GM21737 (cell line): ENCODE measurements around the gene TOP3B.
"Not testable (repeated sequence)": the region's sequence is repeated elsewhere in the genome, so short reads cannot be mapped to it uniquely, and the experiment has no call there.

Experiments used
- ATAC-seq: cut with Tn5 transposase; IDR thresholded peaks from one replicate; pipeline ENCODE4 v1.9.1; 2021; ENCODE audit warnings: mild to moderate bottlenecking, moderate library complexity; ENCODE audit not compliant: unreplicated experiment

The TOP3B gene

DNA sequence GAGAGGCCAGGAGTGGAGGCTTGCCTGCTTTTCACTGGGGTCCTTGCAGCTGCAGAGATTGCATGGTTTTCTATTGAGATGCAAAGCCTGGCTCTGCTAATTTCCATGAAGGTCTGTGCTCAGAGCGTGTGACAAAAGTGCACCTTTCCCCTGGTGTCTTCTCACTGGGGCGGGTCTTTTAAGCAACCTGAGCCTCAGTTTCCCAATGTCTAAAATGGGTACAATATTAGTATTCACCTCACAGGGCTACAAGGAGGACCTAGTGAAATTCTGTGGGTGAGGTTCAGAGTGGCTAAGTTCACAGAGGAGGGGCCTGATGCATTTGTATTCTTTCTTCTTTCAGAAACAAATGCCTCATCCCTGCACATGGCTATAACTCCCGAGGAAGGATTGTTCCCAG lies 50.2 kb downstream of the TOP3B start:
- ATAC-seq: no peak

DNA sequence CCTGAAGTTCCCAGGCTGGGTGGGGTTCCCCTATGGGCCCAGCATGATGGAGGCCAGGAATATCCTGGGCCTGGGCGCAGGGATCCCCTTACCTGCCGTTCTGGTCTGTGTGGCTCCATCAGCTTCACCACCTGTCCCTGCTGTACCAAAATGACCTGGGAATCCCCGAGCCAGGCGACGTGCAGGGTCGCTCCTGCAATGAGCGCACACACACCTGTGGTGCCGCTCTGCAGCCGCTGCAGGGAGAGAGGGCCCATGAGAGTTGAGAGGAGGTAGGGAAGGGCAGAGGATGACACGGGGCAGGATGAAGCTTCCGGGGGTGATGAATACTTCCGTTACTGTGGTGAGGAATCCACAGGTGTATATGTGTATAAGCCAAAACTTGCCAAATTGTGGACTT lies 51.5 kb downstream of the TOP3B start:
- no peak for ATAC-seq

DNA sequence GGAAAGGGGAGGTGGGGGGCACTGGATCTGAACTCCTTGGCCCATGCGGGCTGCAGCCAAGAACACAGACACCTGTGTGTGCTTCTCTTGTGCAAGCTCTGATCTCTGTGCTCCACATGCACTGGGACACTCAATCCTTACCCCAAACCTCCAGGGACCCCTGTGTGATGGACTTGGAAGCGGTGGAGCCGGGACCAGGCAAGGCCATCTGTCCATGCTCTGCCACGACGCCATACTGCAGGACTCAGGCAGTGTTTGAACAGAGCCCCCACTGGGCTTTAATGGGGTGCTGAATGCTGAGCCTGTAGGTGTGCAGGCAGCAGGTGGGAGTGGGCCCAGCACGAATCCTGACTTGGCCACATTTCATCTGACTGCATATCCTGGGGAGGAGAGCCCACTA lies 53.3 kb downstream of the TOP3B start:
- no peak for ATAC-seq

DNA sequence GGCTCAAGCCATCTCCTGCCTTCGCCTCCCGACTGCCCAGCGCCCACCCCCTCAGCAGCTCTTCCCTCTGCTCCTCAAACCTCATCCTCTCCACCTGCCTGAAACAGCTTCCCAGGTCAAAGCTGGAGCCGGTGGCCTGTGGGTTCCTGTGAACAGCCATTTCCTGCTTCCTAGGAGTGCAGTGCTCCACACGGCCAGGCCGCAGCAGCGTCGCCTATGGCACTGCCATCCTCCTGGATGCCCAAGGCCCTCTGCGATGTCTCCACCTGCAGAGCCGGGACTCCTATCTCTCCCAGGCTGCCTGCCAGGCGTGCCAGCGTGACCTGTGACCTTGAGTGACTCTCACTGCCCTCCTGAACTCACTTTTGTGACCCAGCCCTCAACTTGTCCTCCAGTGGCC lies 54.5 kb downstream of the TOP3B start:
- no peak for ATAC-seq

DNA sequence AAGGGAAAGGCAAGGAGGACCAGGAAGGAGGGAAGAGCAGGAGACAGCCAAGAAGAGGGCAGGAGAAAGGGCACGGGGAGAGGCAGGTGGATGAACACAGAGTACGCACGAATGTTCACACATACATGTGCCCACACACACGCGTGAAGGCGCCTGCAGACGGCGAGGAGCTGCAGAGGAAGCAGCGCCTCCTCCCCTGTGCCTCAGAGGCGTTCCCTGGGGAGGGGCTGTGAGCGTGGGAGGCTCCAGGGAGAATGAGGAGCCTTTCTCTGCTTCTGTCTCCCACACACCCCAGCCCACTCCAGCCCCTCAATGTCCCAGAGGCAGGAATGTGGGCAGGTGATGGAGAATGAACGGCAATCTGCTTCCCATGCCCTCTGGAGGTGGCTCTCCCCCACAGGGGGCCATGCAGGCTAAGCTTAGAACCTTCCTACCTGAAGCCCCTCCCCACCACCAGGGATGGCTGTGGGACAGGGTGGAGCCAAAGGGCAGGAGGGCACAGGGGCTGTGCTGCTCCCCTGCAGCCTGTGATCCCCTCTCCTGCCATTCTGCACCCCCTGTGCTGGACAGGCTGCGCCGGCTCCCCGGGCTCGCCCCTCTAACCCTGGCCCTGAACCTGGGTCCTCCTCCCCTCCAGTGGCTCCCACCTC lies 55.3 kb downstream of the TOP3B start:
- ATAC-seq: no peak

DNA sequence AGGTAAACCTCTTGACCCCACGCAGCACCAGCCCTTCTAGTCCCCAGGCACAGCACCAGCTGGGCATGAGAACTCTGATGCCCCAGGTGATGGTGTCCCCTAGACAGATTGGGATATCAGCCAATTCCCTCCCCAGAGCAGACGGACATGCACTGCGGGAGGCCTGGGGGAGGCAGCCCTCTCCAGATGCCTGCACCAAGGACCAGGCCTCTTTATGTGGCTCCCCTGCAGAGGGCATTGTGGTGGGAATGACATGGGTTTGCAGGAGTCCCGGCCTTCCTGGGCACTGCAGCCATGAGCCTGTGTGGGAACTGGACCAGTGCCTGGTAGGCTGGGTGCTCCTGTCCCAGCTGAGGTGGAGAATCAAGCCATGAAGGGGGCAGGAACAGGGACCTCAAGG lies 55.9 kb downstream of the TOP3B start:
- ATAC-seq: no peak

DNA sequence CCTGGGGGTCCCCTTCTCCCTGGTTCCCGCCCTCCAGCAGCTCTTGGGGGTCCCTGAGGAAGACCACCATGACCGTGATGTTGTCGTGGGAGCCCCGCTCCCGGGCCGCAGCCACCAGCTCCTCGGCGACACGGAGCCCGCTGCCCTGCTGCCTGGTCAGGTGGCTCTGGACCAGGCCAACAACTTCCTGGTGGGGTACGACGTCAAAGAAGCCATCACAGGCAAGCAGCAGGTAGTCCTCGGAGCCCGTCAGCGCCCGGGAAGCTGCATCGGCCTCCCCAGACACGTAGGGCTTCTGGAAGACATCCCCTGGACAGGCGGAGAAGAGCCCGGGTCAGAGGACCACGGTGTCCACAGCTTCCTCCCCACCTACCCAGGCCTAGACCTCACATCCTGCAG lies 59.4 kb downstream of the TOP3B start:
- ATAC-seq: no peak

DNA sequence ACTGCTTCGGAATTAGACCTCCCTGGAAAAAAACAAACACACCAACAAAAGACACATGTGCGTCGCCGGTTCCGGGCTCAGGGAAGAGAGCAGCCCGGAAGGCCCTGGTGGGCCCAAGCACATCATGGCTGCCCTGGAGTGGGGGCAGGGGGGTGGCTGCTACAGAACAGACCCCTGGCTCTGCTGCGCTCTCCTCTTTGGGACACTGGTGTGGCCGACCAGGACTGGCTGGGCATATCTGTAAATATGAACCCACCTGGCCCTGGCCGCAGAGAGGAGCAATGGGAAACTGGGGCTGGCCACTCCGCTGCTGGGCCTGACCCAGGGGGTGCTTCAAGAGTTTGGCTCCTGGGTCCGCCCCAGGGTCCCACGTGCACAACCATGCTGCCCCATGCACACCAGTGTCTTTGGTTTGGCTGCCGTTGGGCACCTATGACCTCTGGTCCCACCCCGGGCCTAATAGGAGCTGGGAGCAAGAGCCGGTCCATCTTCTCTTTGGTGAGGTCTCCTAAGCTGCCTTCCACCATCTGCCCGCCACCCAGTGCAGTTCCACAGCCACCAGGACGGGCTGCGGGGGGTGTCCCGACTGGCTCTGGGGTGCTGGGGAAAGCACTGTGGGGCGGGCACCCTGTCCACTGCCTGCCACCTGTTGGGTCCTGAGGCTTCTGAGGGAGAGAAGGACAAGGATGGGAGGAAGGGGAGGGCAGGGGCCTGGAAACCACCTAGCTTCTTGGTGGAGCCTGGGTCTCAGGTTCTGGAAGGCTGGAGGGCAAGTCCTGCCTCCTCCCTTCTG lies 60.0 kb downstream of the TOP3B start:
- ATAC-seq: no peak

DNA sequence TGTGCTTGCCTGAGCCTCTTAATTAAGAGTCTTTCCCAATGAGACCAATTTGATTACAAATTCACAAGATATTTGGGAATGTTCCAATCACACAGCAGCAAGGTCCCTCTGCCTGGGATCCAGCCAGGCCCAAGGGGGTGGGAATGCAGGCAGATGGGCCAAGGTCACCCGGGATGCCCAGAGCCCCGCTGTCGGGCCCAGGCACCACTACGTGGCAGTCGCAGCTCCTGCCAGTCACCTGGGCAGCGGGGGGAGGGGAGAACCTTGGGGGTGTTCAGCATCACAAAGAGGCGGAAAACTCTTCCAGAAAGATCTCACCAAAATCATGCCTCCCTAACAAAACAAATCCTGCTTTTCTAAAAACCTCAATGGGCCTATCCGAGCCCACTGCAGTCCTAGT lies 60.9 kb downstream of the TOP3B start:
- no peak for ATAC-seq

DNA sequence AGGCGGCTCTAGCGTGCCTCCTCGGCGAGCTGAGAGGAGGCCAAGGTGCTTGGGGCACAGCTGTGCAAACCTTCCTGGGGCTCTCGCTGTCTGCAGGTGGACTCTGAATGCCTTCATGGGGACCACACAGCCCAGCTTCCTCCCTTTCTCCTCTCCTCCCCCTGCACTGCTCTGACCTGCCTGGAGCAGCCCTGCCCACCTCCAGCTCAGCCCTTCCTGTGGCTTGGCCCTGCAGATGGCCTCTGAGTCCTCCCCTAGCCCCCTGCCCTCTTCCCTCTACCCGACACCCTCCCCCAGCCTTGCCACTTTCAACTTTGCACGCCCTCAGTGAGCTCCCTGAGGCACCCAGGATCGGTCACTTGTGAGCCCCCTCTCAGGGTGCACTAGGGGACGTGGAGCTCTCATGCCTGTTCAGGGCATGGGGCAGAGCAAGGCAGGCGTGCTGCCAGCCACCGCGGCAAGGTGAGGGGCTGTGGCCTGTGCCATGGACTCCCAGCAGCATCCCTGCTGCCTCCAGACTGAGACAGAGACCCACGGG lies 61.3 kb downstream of the TOP3B start:
- ATAC-seq: no peak

DNA sequence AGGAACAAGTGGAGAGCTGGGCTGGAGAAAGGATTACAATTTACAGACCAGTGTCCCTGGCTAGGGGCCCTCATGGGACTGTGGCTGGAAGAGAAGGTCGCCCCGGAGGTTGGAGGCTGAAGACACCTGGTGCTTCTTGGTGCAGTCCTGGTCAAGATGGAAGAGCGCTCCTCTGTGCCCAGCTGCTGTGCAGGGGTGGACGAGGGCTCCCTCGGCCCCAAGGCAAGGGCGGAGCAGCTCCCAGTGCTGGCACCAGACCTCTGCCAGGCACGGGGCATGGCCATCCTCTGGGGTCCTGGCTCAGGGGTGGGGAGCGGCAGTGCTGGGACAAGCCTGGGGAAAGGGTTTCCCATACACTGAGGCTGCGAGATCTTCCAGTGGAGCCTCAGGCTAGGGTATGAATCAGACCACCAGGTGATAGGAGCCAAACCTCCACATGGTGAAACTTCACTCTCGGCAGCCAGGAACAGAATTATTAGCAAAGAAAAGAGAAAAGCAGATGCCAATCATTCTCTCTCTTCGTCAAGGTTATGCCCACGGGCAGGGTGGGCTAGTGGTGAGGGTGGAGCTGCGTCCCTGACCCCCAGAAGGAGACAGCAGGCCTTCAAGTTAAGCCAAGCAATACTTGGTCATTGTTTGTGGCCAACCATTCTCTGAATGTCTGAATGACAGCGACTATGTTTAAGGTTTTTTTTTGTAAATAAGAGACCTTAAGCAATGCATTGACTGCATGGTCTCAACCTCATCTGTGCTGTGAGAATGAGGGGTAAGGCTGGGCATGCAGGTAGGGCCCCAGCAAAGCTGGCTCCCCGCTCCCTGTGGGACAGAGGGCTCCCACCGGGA lies 62.0 kb downstream of the TOP3B start:
- no peak for ATAC-seq

DNA sequence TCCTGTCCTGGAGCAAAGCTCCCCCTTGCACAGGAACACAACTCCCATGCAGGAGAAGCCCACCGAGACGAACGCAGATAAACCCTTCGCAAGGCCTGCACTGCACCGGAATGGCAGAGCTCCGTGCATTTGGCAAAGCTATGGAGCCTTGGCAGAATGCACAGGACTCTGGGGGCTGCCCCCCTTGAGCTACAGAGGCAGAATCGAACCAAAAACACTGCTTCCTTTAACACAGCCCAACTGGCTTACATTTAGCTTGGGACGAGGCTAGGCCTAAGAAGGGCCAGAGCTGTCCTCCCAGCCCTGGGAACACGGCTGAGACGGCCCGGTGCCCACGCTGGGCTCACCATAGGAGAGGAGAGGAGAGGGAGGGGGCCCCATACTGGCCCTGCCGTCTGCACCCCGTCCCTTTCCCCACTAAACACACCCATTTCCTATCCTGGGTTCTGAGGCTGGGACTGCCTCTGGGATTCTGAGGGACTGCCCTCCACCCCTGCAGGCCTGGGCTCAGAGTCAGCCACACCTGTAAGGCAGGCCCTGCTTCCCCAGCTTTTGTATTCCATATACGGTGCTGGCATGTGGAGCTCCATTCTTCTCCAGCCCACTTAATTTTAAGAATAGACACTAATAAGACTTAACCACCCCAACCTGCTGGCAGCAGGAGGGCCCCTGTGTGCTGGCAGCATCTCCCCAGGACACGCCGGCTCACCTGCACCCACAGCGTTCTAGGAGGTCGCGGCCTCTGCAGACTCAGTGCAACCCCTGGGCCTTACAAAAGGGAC lies 62.9 kb downstream of the TOP3B start:
- ATAC-seq: no peak

DNA sequence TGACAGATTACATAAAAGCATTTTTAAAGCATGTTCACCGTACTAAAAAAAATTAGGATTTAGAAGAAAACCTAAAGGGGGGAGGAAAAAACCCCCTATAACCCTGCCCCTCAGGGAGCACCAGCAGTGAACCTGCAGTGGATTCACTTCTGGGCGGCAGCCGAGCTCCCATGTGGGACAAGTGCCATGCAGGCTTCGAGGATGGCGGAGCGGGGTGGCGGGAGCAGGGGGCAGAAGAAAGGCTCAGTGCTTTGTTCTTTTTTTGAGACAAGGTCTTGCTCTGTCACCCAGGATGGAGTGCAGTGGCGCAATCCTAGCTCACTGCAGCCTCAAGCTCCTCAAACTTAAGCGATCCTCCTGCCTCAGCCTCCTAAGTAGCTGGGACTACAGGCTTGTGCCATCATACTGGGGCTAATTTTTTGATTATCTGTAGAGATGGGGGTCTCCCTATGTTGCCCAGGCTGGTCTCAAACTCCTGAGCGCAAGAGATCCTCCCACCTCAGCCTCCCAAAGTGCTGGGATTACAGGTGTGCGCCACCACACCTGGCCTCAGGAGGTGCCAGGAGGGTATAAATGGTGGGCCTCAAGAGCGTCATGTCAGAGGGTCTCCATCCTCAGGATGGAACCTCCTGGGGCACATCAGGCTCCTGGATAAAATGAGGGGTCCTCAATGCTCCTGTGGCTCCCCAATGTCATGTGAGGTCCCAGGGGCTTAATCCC lies 64.0 kb downstream of the TOP3B start:
- no peak for ATAC-seq

DNA sequence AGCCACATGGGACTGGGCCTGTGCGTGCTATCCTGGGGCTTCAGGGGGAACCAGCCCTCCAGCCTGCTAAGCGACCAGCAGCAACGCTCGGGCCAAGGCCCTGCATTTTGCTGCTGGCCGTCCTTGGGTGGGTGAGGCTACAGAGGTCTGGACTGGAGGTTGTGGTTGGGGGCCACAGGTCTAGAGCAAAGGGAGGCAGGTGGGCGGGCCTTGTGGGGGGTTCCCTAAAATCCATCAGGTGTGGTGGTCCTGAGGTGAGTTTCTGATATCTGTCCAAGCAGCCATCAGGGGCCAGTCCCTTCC lies 64.7 kb downstream of the TOP3B start:
- ATAC-seq: no peak

DNA sequence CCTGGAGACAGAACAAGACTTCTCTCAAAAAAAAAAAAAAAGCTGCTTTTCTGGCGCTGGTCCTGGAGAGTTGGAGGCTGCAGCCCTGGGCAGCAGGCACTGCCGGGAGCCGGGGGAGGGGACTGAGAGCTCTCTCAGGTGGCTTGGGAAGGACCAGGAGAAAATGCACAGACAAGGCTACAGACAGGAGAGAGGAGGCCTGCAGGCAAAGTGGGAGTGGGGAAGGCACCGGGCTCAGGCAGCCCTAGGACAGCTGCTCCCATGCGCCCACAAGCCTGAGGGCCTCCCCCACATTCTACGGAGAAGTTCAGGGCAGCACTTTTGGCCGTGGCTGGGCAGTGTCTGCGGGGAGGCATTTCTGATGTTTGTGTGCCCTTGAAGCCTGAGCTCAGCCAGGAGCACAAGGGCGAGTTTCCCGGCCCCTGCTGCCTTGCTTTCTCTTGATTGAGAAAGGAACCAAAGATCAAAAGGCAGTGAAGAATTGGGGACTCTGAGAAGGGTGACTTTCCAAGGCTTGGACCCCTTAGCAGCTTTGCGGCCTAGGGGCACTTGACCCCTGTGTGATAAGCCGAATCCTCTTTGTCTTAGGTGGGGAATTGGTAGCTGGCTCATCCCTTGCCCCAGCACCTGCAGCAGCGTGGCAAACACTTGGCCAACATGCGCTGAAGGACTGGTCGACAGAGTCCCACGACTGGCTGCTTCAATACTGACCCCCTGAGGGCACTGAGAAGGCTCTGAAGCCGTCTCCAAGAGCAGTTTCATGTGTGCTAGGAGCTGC lies 65.2 kb downstream of the TOP3B start:
- ATAC-seq: no peak

DNA sequence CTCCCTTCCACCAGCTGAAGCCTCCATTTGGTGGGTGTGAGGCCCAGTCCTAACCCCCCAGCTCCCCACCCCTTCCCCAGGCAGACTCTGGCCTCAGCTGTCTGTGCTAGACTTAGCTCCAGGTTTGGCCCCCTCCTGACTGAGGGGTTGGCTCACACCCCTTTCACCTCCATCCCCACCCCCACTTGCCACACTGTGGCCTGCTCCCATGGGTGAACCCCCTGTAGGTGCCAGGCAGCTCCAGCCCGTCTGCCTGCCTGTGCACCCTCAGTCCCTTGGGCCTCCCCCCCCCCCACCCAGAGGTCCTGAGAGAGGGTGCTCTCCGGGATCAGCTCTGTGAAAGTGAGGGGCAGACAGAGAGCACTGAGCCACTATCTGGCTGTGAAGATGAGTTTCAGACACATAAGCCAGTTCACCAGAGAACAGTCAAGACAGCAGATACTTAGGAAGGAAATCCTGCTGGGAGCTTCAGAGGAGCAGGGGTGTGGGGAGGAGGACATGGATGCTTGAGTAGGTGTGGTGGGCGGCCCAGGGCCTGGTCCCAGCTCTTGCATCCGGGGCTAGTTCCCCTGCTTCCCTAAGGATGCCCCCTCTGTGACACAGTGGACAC lies 66.2 kb downstream of the TOP3B start:
- no peak for ATAC-seq

DNA sequence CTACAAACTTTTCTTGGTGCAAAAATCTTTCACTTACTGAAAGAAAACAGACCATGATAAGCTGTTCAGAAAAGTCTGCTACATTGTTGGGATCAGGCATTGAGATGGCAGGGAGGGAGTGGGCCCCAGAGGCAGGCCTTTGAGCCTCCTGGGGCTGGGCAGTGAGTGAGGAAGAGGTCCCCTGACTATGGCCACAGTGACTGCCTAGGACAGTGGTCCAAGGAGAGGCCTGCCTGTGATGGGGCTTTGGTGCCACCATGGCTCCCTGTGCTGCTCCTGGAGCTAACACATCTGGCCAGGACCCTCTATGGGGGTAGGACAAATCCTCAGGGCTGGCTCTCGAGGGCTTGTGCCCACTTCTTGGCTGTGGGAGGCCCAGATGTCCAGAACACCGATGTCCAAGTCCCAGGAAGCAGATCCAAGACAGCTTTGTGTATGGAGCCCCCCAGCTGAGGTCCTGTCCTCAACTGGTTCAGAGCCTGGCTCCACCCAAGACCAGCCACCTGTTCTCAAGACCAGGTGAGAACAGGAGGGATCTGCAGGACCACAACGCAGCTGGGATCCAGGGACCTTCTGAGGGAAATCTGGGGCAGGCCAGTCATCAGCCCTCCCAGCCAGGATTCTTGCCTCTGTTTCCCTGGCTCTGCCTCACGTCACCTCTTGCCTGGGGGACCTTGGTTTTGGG lies 66.8 kb downstream of the TOP3B start:
- no peak for ATAC-seq

DNA sequence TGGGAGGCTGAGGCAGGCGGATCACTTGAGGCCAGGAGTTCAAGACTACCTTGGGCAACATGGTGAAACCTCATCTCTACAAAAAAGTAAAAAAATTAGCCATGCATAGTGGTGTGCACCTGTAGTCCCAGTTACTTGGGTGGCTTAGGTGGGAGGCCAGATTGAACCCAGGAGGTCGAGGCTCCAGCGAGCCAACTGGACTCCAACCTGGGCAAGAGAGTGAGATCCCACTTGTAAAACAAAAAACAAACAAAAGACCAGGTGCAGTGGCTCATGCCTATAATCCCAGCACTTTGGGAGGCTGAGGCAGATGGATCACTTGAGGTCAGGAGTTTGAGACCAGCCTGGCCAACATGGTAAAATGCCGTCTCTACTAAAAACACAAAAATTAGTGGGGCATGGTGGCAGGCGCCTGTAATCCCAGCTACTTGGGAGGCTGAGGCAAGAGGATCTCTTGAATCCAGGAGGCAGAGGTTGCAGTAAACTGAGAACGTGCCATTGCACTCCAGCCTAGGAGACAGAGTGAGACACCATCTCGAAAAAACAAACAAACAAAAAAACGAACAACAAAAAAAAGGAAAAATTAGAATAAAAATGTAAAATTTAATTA lies 68.4 kb downstream of the TOP3B start:
- not testable (repeated sequence) for ATAC-seq
